22Rv1 (cell line): ENCODE measurements around the gene WDR77.

Experiments
- H3K27ac ChIP-seq: fragments of 450-650 bp; 2 replicates; pipeline ENCODE4 v1.5.1; 2017
- ZFX ChIP-seq: fragments of 450-650 bp; IDR thresholded peaks from 2 replicates; pipeline ENCODE4 v1.6.1; 2017; ENCODE audit warnings: antibody characterized with exemption, borderline replicate concordance
- TF ChIP-seq, protein P1 (sequence below): fragments of 450-650 bp; IDR thresholded peaks from 2 replicates; pipeline ENCODE4 v1.5.1; 2017; ENCODE audit warnings: mild to moderate bottlenecking

WDR77 gene

DNA sequence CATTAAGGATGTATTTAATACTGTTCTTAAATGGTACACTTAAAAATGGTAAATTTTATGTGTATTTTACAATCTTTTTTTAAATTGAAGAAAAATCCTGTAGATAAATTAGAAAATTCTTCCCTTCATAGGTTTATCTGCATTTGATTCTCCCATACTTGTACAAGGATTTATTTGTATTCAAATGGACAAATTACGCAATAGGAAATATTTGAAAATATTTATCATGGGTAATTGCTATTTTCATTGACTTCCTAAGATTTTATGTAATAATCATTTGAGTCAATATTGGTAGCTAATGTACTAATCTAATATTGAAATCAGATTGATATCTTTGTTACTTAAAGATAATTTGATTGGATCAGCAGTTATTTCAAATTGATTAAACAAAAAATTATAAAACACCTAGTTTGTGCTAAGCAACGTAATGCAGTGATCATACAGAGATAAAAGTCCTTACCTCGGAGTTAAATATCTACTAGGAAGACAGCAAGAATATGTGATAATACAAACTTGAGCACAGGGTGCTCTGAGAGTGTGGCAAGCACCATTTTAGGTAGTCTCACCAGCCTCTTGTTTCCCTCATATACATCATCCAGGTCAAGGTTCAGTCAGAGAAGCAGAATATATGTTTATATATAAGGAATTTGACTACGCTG is 13.4 kb upstream of the WDR77 start:
- no peak for TF ChIP-seq ZFX
- TF ChIP-seq, protein P1, sequence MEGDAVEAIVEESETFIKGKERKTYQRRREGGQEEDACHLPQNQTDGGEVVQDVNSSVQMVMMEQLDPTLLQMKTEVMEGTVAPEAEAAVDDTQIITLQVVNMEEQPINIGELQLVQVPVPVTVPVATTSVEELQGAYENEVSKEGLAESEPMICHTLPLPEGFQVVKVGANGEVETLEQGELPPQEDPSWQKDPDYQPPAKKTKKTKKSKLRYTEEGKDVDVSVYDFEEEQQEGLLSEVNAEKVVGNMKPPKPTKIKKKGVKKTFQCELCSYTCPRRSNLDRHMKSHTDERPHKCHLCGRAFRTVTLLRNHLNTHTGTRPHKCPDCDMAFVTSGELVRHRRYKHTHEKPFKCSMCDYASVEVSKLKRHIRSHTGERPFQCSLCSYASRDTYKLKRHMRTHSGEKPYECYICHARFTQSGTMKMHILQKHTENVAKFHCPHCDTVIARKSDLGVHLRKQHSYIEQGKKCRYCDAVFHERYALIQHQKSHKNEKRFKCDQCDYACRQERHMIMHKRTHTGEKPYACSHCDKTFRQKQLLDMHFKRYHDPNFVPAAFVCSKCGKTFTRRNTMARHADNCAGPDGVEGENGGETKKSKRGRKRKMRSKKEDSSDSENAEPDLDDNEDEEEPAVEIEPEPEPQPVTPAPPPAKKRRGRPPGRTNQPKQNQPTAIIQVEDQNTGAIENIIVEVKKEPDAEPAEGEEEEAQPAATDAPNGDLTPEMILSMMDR = no peak
- H3K27ac ChIP-seq = no peak overlapping the region

DNA sequence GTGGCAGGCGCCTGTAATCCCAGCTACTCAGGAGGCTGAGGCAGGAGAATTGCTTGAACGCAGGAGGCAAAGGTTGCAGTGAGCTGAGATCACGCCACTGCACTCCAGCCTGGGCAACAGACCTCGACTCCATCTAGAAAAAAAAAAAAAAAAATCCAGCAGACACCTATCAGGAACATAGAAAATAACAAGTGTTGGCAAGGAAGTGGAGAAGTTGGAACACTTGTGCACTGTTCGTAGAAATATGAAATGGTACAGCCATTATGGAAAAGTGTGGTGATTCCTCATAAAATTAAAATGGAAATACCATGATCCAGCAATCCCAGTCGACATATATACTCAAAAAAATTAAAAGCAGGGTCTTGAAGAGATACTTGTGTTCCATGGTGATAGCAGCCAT is 12.7 kb upstream of the WDR77 start:
- TF ChIP-seq, protein P1 = no peak
- TF ChIP-seq ZFX = no peak
- H3K27ac ChIP-seq = no peak overlapping the region

DNA sequence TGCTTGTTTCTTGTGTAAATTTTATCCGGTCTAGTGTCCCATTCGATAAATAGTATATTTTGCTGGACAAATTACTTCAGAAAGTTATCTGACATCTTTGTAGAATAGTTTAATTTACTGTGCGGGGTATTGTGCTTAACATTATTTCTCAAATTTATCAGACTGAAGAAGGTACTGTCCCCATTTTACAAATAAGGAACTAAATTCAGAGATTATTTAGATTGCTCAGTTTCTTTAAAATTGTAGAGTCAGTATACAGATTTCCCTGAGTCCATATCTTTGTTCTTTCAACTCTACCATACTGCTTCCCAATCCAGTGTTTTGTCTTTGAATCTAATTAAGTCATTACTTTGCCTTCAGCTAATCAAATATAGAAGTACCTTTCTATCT is 6.6 kb upstream of the WDR77 start:
- no peak overlapping the region for H3K27ac ChIP-seq

DNA sequence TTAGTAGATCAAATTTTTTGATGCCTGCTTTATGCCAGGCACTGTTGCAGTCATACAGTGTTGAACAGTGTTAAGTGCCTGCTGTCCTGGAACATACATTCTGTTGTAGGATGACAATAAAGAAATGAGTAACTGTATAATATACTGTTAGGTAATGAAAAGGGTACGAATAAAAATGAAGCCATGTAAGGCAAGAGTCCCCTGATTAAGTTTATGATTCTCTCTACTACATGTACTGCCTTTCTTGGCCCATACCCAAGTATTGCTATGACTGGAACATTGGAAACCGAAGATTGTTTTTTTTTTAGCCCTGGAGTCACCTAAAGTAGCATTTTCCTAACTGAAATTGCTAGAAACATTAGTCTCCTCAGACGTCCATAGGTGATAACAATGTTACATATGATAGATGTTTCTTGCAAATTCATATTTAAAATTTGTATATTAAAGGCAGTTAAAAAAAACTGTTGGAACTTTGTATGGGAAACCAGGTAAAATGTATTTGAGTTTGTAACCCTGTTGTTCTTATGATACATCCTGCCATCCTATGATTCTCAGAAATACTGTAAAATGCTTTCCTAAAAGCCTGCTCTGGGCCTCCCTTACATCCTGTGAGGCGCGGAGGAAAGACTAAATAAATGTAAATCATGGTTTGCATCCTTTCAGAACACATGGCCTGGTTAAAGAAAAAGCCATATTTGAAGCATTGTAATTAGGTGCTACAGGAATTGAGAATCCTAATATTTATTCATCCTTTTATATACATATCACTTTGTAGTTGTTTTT is 6.0 kb upstream of the WDR77 start:
- TF ChIP-seq, protein P1 = no peak
- TF ChIP-seq ZFX = no peak
- H3K27ac ChIP-seq = no peak overlapping the region

More for the DNA sequence above, 6.6 kb upstream of the WDR77 start:
- TF ChIP-seq, protein P1 = no peak
- no peak for TF ChIP-seq ZFX

DNA sequence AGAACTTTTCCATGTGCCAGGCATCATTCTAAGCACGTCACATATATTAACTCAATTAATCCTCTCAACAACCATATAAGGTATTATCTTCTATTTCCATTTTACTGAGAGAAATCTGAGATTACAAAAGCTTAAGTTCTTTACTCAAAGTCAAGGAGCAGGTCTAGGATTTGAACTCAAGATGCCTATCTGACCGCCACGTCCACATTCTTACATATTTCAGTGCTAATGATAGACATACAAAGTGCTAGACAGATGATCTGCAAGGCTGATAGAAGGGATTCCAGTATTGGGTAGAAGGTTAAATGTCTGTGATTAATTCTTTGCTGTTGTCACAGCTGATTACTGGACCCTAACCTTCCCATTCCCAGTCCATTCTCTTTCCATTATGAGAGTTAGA is 4.7 kb upstream of the WDR77 start:
- TF ChIP-seq ZFX = no peak
- TF ChIP-seq, protein P1 = no peak
- no peak overlapping the region for H3K27ac ChIP-seq

DNA sequence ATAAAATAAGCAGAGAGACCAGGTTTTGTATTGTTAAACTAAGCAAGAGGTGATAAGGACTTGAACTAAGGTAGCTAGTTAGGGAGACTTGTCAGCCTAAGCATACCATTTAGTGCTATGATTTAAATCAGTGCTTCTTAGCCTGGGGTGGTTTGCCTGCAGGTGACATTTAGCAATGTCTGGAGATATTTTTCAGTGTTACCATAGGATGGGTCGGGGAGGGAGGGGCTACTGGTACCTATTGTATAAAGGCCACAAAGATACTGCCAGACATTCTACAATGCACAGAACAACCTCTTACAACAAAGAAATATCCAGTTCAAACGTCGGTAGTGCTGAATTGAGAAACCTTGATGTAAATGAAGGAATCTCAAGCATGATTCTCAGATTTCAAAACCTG is 3.5 kb upstream of the WDR77 start:
- H3K27ac ChIP-seq = no peak overlapping the region
- TF ChIP-seq, protein P1 = no peak
- TF ChIP-seq ZFX = no peak

DNA sequence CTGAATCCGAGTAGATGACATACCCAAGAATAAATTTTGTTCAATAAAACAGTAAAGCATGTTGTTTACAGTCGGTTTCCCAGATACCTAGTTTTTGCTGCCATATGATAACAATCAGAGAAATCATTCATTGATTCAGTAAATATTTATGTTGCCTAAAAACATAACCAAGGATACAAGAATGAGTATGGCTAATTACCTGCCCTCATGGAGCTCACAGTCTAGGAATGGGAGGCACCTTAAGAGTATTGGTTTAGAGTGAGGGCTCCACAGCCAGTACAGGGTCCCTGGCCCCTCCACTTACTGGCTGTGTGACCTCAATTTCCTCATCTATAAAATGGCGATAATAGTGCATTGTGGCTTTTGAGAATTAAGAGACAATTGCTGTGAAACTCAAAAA is 1.1 kb upstream of the WDR77 start:
- TF ChIP-seq, protein P1 = no peak
- TF ChIP-seq ZFX = no peak
- peak overlapping the region; percentile 82 for H3K27ac ChIP-seq
